Right renal cortex interstitium (tissue), 3 donors: ENCODE measurements around the gene SMIM20. TPM values are rescaled to one million over a fixed set of nuclear protein-coding genes. Genes with fewer than 3 reads are reported as not detected.

ENCODE experiments used
- polyA plus RNA-seq, 3 donors: library from polyadenylated mRNA; unstranded; fragments of 120-200 nt; gene quantifications; one replicate each; pipeline ENCODE4 v1.2.1, GENCODE V29; 2013; ENCODE audit not compliant: insufficient read length in 3 of 3

The SMIM20 gene
- polyA plus RNA-seq, 3 donors, result 45.1 to 51.3 (median 48.0) TPM

Other genes with a start within 250 kb of the SMIM20 start
- gene SEL1L3, start 51.2 kb upstream of the SMIM20 start, polyA plus RNA-seq, result 10 to 100 TPM; 22.9 to 24.9 (median 23.1) TPM